DOHH2 (cell line): Measurements from ENCODE around the gene PTPN14.

Experiments used
- H3F3A ChIP-seq: fragments of 200-600 bp; sonication (generic), shearing (Covaris generic); 2 replicates; pipeline ENCODE4 v1.6.0; 2016; ENCODE audit warnings: antibody characterized with exemption, mild to moderate bottlenecking; ENCODE audit not compliant: control insufficient read depth, insufficient read depth
- H3K27ac ChIP-seq: fragments of 200-600 bp; sonication (generic); 2 replicates; pipeline ENCODE4 v1.5.1; 2014; ENCODE audit warnings: low read depth, mild to moderate bottlenecking, low read length, moderate library complexity
- H3K27me3 ChIP-seq: fragments of 200-600 bp; sonication (generic); 2 replicates; pipeline ENCODE4 v1.6.1; 2014; ENCODE audit warnings: mild to moderate bottlenecking, low read length, mixed read lengths; ENCODE audit not compliant: control insufficient read depth
- H3K36me3 ChIP-seq: fragments of 200-600 bp; sonication (generic); 2 replicates; pipeline ENCODE4 v1.6.1; 2014; ENCODE audit warnings: mild to moderate bottlenecking, low read length, moderate library complexity, mixed read lengths; ENCODE audit not compliant: control insufficient read depth
- H3K4me1 ChIP-seq: fragments of 200-600 bp; sonication (generic); 2 replicates; pipeline ENCODE4 v1.6.1; 2014; ENCODE audit warnings: mild to moderate bottlenecking, low read length, mixed read lengths; ENCODE audit not compliant: control insufficient read depth
- H3K4me2 ChIP-seq: fragments of 200-600 bp; sonication (generic); 2 replicates; pipeline ENCODE4 v1.6.0; 2014; ENCODE audit warnings: mild to moderate bottlenecking, low read length, moderate library complexity
- H3K4me3 ChIP-seq: fragments of 200-600 bp; sonication (generic); 2 replicates; pipeline ENCODE4 v1.5.1; 2014; ENCODE audit warnings: mild to moderate bottlenecking, low read length, mixed read lengths
- H3K79me2 ChIP-seq: fragments of 200-600 bp; sonication (generic); 2 replicates; pipeline ENCODE4 v1.6.1; 2014; ENCODE audit warnings: mild to moderate bottlenecking, low read length, mixed read lengths; ENCODE audit not compliant: control insufficient read depth
- H3K9me2 ChIP-seq: fragments of 200-600 bp; sonication (generic); replicated peaks from 2 replicates; pipeline ENCODE4 v1.6.1; 2014; ENCODE audit warnings: mild to moderate bottlenecking, low read length, mixed read lengths; ENCODE audit not compliant: control insufficient read depth
- H3K9me3 ChIP-seq: fragments of 200-600 bp; sonication (generic); 2 replicates; pipeline ENCODE4 v1.6.1; 2014; ENCODE audit warnings: antibody characterized with exemption, low read length, mixed read lengths; ENCODE audit not compliant: control insufficient read depth, insufficient read depth
- H4K20me1 ChIP-seq: fragments of 200-600 bp; sonication (generic); 2 replicates; pipeline ENCODE4 v1.6.0; 2014; ENCODE audit warnings: low read depth, mild to moderate bottlenecking, antibody characterized with exemption, low read length, moderate library complexity; ENCODE audit not compliant: control insufficient read depth, insufficient read depth
- EZH2phosphoT487 ChIP-seq: fragments of 200-600 bp; sonication (generic); IDR thresholded peaks from 2 replicates; pipeline ENCODE4 v1.6.1; 2017; ENCODE audit warnings: borderline replicate concordance, mild to moderate bottlenecking, antibody characterized with exemption, low read length, moderate library complexity, mixed read lengths
- TF ChIP-seq, protein P1 (sequence below): fragments of 200-600 bp; sonication (generic); IDR thresholded peaks from one replicate; pipeline ENCODE4 v1.5.1; 2014; ENCODE audit warnings: antibody characterized with exemption, mild to moderate bottlenecking, low read depth, low read length; ENCODE audit not compliant: poor library complexity, severe bottlenecking

The PTPN14 gene

DNA sequence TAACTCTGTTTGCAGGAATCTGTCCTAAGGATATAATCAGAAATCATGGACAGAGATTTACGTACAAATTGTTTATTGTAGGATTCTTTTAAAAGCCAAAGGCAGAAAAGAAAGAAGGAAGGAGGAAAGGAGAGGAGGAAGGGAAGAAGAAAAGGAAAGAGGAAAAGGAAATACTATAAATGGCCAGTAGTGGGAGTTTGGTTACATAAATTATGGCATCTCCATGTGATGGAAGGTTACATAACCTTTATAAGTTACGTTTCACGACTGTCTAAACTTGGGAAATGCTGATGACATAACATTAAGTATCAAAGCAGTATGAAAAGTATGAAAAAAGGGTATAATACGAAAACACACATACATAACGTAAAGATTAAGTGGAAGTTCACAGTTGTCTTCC lies 231.5 kb downstream of the PTPN14 start:
- Histone ChIP-seq H3K4me3 (no peak overlapping the region), H3K4me1 (peaks cover 7% of the 10 kb centered on the region), H3K9me3 (no peaks in the 10 kb centered on the region), H3K79me2 (no peaks in the 10 kb centered on the region), H3K4me2 (no peak overlapping the region), H3F3A (no peaks in the 10 kb centered on the region), H3K27me3 (no peaks in the 10 kb centered on the region), H3K27ac (no peak overlapping the region), H3K9me2 (no peaks in the 10 kb centered on the region), H4K20me1 (no peaks in the 10 kb centered on the region), H3K36me3 (peaks cover 9% of the 10 kb centered on the region; the same call in 1 of the 2 replicates)
- no peak for TF ChIP-seq EZH2phosphoT487
- TF ChIP-seq, protein P1, sequence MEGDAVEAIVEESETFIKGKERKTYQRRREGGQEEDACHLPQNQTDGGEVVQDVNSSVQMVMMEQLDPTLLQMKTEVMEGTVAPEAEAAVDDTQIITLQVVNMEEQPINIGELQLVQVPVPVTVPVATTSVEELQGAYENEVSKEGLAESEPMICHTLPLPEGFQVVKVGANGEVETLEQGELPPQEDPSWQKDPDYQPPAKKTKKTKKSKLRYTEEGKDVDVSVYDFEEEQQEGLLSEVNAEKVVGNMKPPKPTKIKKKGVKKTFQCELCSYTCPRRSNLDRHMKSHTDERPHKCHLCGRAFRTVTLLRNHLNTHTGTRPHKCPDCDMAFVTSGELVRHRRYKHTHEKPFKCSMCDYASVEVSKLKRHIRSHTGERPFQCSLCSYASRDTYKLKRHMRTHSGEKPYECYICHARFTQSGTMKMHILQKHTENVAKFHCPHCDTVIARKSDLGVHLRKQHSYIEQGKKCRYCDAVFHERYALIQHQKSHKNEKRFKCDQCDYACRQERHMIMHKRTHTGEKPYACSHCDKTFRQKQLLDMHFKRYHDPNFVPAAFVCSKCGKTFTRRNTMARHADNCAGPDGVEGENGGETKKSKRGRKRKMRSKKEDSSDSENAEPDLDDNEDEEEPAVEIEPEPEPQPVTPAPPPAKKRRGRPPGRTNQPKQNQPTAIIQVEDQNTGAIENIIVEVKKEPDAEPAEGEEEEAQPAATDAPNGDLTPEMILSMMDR, result no peak

DNA sequence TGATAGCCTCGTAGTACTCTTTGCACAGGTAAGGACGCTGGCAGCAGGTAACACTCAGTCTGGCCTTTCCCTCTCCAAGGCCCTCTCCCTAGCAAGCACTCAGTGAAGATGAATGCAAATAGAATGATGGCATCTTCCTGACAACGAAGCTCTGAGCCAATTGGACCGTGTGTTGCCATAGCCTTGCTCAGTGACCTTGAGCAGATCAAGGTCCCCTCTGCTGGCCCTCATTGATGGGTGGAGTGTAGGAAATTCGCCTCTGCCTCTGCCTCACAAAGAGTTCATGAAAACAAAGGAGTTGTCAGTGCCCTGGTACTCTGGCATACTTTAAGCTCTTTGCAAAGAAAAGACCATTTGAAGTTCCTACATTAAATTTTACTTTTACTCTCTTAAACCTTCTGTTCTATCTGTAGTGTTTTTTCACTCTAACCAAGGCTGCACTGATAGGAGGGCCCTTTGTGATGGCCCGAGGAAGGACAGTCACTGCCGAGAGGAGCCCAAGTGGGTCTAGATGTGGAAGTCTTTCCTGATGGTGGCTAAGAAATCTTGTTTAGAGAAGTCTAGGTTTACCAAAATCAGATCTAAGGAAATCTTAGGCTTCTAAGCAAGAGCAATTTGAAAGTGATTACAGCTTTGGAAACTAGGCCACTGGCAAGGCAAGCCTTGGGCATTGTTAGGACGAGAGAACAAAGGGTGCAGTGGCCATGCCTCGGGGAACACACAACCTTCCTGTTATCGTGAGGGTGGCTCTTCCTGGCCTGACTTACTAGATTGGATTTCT lies 232.3 kb downstream of the PTPN14 start:
- TF ChIP-seq EZH2phosphoT487, result no peak
- TF ChIP-seq, protein P1, result no peak
- H3K79me2 ChIP-seq, result no peaks in the 10 kb centered on the region
- no peak overlapping the region for H3K4me3 ChIP-seq
- no peaks in the 10 kb centered on the region for H3K27me3 ChIP-seq
- no peak overlapping the region for H3K4me2 ChIP-seq
- no peak overlapping the region for H3K27ac ChIP-seq
- no peaks in the 10 kb centered on the region for H3K9me3 ChIP-seq
- no peaks in the 10 kb centered on the region for H3K9me2 ChIP-seq
- peaks cover 7% of the 10 kb centered on the region for H3K4me1 ChIP-seq
- H3K36me3 ChIP-seq, result peaks cover 9% of the 10 kb centered on the region; the same call in 1 of the 2 replicates
- no peaks in the 10 kb centered on the region for H3F3A ChIP-seq
- no peaks in the 10 kb centered on the region for H4K20me1 ChIP-seq

DNA sequence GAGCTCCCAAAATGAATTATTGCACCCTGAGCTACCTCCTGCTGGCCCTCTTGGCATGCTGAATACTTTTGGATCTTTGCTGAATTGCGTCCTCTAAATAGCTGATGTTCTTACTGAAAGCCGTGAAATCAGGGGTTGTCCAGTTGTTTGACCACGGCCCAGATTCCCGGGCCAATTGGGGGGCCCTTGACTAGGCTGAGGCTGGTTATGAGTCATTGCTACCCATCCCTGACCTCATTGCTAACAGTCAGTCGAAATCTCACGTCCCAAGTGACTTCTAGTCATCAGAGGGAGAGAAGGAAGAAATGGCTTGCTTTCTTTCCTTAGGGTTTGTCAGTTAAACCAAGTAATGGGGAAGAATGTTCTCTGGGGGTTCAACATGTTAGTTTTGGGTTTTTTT lies 233.0 kb downstream of the PTPN14 start:
- Histone ChIP-seq H3K4me1 (peaks cover 7% of the 10 kb centered on the region), H3K4me2 (no peak overlapping the region), H3K36me3 (peaks cover 9% of the 10 kb centered on the region; the same call in 1 of the 2 replicates), H3K79me2 (no peaks in the 10 kb centered on the region), H3F3A (no peaks in the 10 kb centered on the region), H3K27me3 (no peaks in the 10 kb centered on the region), H4K20me1 (no peaks in the 10 kb centered on the region), H3K4me3 (no peak overlapping the region), H3K9me2 (no peaks in the 10 kb centered on the region), H3K27ac (no peak overlapping the region), H3K9me3 (no peaks in the 10 kb centered on the region)
- TF ChIP-seq EZH2phosphoT487, result no peak
- TF ChIP-seq, protein P1, result no peak
